ENCODE data around the gene SMCP.

SMCP gene

GRCh38 chr1:152879559-152880198 is 1.6 kb downstream of the SMCP start:
- Mint-ChIP-seq H3K9me3 (no peaks in the 10 kb centered on the region), H3K4me1 (ENCODE audit: low read depth) (peaks cover 2% of the 10 kb centered on the region), H3K27me3 (peaks cover 10% of the 10 kb centered on the region), H3K27ac (no peak overlapping the region), H3K36me3 (ENCODE audit: low read depth) (no peaks in the 10 kb centered on the region), H3K4me3 (no peak overlapping the region)
- no peak for DNase-seq

GRCh38 chr1:152880316-152880715 is 2.2 kb downstream of the SMCP start:
- Mint-ChIP-seq H3K9me3 (no peaks in the 10 kb centered on the region), H3K27ac (no peak overlapping the region), H3K4me1 (ENCODE audit: low read depth) (peaks cover 2% of the 10 kb centered on the region), H3K27me3 (peaks cover 10% of the 10 kb centered on the region), H3K36me3 (ENCODE audit: low read depth) (no peaks in the 10 kb centered on the region), H3K4me3 (no peak overlapping the region)
- no peak for DNase-seq

GRCh38 chr1:152880907-152881306 is 2.8 kb downstream of the SMCP start:
- Mint-ChIP-seq H3K4me3 (no peak overlapping the region), H3K27ac (no peak overlapping the region), H3K27me3 (peaks cover 7% of the 10 kb centered on the region), H3K9me3 (no peaks in the 10 kb centered on the region), H3K36me3 (ENCODE audit: low read depth) (no peaks in the 10 kb centered on the region), H3K4me1 (ENCODE audit: low read depth) (peaks cover 2% of the 10 kb centered on the region)
- no peak for DNase-seq

GRCh38 chr1:152884085-152884484 is 6.0 kb downstream of the SMCP start:
- Mint-ChIP-seq H3K4me1 (ENCODE audit: low read depth) (peaks cover 2% of the 10 kb centered on the region), H3K4me3 (no peak overlapping the region), H3K36me3 (ENCODE audit: low read depth) (no peaks in the 10 kb centered on the region), H3K9me3 (no peaks in the 10 kb centered on the region), H3K27me3 (peaks cover 10% of the 10 kb centered on the region), H3K27ac (no peak overlapping the region)
- no peak for DNase-seq

- H3K36me3 Mint-ChIP-seq (ENCODE audit: low read depth), result no peaks in the 10 kb centered on the region
- DNase-seq, result no peak
- no peaks in the 10 kb centered on the region for H3K9me3 Mint-ChIP-seq
- peaks cover 11% of the 10 kb centered on the region for H3K27me3 Mint-ChIP-seq
- H3K27ac Mint-ChIP-seq, result no peak overlapping the region
- H3K4me1 Mint-ChIP-seq (ENCODE audit: low read depth), result peaks cover 2% of the 10 kb centered on the region
- H3K4me3 Mint-ChIP-seq, result no peak overlapping the region
These were observed 6.4 kb downstream of the SMCP start for GRCh38 chr1:152884506-152884905.

GRCh38 chr1:152884966-152885624 is 7.0 kb downstream of the SMCP start:
- Mint-ChIP-seq H3K27me3 (peaks cover 11% of the 10 kb centered on the region), H3K36me3 (ENCODE audit: low read depth) (no peaks in the 10 kb centered on the region), H3K4me3 (no peak overlapping the region), H3K9me3 (no peaks in the 10 kb centered on the region), H3K4me1 (ENCODE audit: low read depth) (peaks cover 2% of the 10 kb centered on the region), H3K27ac (no peak overlapping the region)
- DNase-seq, result no peak

GRCh38 chr1:152886085-152886484 is 8.0 kb downstream of the SMCP start:
- no peak for DNase-seq
- Mint-ChIP-seq H3K4me1 (ENCODE audit: low read depth) (no peaks in the 10 kb centered on the region), H3K9me3 (no peaks in the 10 kb centered on the region), H3K27ac (no peak overlapping the region), H3K4me3 (no peak overlapping the region), H3K27me3 (peaks cover 11% of the 10 kb centered on the region), H3K36me3 (ENCODE audit: low read depth) (no peaks in the 10 kb centered on the region)

GRCh38 chr1:152886758-152887409 is 8.8 kb downstream of the SMCP start:
- Mint-ChIP-seq H3K4me3 (no peak overlapping the region), H3K4me1 (ENCODE audit: low read depth) (no peaks in the 10 kb centered on the region), H3K9me3 (no peaks in the 10 kb centered on the region), H3K27me3 (peaks cover 16% of the 10 kb centered on the region), H3K36me3 (ENCODE audit: low read depth) (no peaks in the 10 kb centered on the region), H3K27ac (no peak overlapping the region)
- no peak for DNase-seq

GRCh38 chr1:152888126-152888525 is 10.0 kb downstream of the SMCP start:
- Mint-ChIP-seq H3K4me1 (ENCODE audit: low read depth) (no peaks in the 10 kb centered on the region), H3K36me3 (ENCODE audit: low read depth) (no peaks in the 10 kb centered on the region), H3K27me3 (peaks cover 18% of the 10 kb centered on the region), H3K9me3 (no peaks in the 10 kb centered on the region), H3K4me3 (no peak overlapping the region), H3K27ac (no peak overlapping the region)
- DNase-seq, result no peak

- H3K27me3 Mint-ChIP-seq, result peaks cover 40% of the 10 kb centered on the region
- no peak overlapping the region for H3K4me3 Mint-ChIP-seq
- H3K4me1 Mint-ChIP-seq (ENCODE audit: low read depth), result no peaks in the 10 kb centered on the region
- no peaks in the 10 kb centered on the region for H3K9me3 Mint-ChIP-seq
- H3K27ac Mint-ChIP-seq, result no peak overlapping the region
- no peak for DNase-seq
- no peaks in the 10 kb centered on the region for H3K36me3 Mint-ChIP-seq (ENCODE audit: low read depth)
These were observed 20.9 kb downstream of the SMCP start for GRCh38 chr1:152899027-152899426.

GRCh38 chr1:152899883-152900282 is 21.8 kb downstream of the SMCP start:
- Mint-ChIP-seq H3K4me1 (ENCODE audit: low read depth) (no peaks in the 10 kb centered on the region), H3K27ac (no peak overlapping the region), H3K27me3 (peaks cover 38% of the 10 kb centered on the region), H3K9me3 (no peaks in the 10 kb centered on the region), H3K36me3 (ENCODE audit: low read depth) (no peaks in the 10 kb centered on the region), H3K4me3 (no peak overlapping the region)
- DNase-seq, result no peak

GRCh38 chr1:152901631-152902030 is 23.5 kb downstream of the SMCP start:
- Mint-ChIP-seq H3K9me3 (no peaks in the 10 kb centered on the region), H3K4me3 (no peak overlapping the region), H3K27me3 (peaks cover 50% of the 10 kb centered on the region), H3K36me3 (ENCODE audit: low read depth) (no peaks in the 10 kb centered on the region), H3K27ac (no peak overlapping the region), H3K4me1 (ENCODE audit: low read depth) (no peaks in the 10 kb centered on the region)
- DNase-seq, result no peak

GRCh38 chr1:152902636-152903035 is 24.5 kb downstream of the SMCP start:
- no peaks in the 10 kb centered on the region for H3K36me3 Mint-ChIP-seq (ENCODE audit: low read depth)
- H3K27me3 Mint-ChIP-seq, result peaks cover 46% of the 10 kb centered on the region
- DNase-seq, result no peak
- no peak overlapping the region for H3K27ac Mint-ChIP-seq
- H3K4me1 Mint-ChIP-seq (ENCODE audit: low read depth), result peaks cover 3% of the 10 kb centered on the region
- no peak overlapping the region for H3K4me3 Mint-ChIP-seq
- H3K9me3 Mint-ChIP-seq, result no peaks in the 10 kb centered on the region

GRCh38 chr1:152904688-152905440 is 26.7 kb downstream of the SMCP start:
- DNase-seq, result no peak
- peaks cover 9% of the 10 kb centered on the region for H3K4me1 Mint-ChIP-seq (ENCODE audit: low read depth)
- H3K27me3 Mint-ChIP-seq, result peaks cover 61% of the 10 kb centered on the region
- no peak overlapping the region for H3K4me3 Mint-ChIP-seq
- H3K27ac Mint-ChIP-seq, result no peak overlapping the region
- no peaks in the 10 kb centered on the region for H3K36me3 Mint-ChIP-seq (ENCODE audit: low read depth)
- H3K9me3 Mint-ChIP-seq, result no peaks in the 10 kb centered on the region

Data from activated T-cell treated with anti-CD3 and anti-CD28 coated beads, Interleukin-2, amount 50 U/mL, for 24 hours (primary cell).